RCC 7860 (cell line): ENCODE data around the gene NAE1.
"Not testable (repeated sequence)": the region's sequence is repeated elsewhere in the genome, so short reads cannot be mapped to it uniquely, and the experiment has no call there.

Experiments
- DNase-seq: peaks from one replicate; pipeline ENCODE4 v3.0.0-alpha.2; 2015; ENCODE audit warnings: low spot score
- FAIRE-seq: peaks from 2 replicates; lab custom pipeline; 2012; peaks lifted over from hg19 to GRCh38; lab: Jason Lieb, UNC

Gene NAE1

GRCh38 chr16:66830422-66831404, at the start of gene NAE1:
NAE1 (minus strand) TSS chr16:66830976; CDS start chr16:66830899, 77 bp downstream.
- DNase-seq (peak; percentile 72), FAIRE-seq (no peak)

GRCh38 chr16:66878067-66878466, 47.3 kb upstream of the NAE1 start:
- FAIRE-seq (no peak), DNase-seq (peak; percentile 22)

GRCh38 chr16:66874079-66874775, 43.5 kb upstream of the NAE1 start:
- peak; percentile 16 for DNase-seq
- FAIRE-seq: no peak

GRCh38 chr16:66873685-66874055, 42.9 kb upstream of the NAE1 start:
- FAIRE-seq (no peak), DNase-seq (no peak)

- peak; percentile 96 for FAIRE-seq
- peak; percentile 100 for DNase-seq
Measured at GRCh38 chr16:66872943-66873684, 42.3 kb upstream of the NAE1 start.

- FAIRE-seq (no peak), DNase-seq (no peak)
Measured at GRCh38 chr16:66872559-66872942, 41.8 kb upstream of the NAE1 start.

GRCh38 chr16:66871840-66872239, 41.1 kb upstream of the NAE1 start:
- FAIRE-seq (no peak), DNase-seq (no peak)

GRCh38 chr16:66871363-66871762, 40.6 kb upstream of the NAE1 start:
- DNase-seq, FAIRE-seq: not testable (repeated sequence)

- FAIRE-seq (no peak), DNase-seq (no peak)
Measured at GRCh38 chr16:66869424-66869823, 38.6 kb upstream of the NAE1 start.

- FAIRE-seq (no peak), DNase-seq (no peak)
Measured at GRCh38 chr16:66863707-66864106, 32.9 kb upstream of the NAE1 start.

- FAIRE-seq (no peak), DNase-seq (no peak)
Measured at GRCh38 chr16:66862023-66862520, 31.3 kb upstream of the NAE1 start.

GRCh38 chr16:66859397-66860068, 28.8 kb upstream of the NAE1 start:
- FAIRE-seq (no peak), DNase-seq (no peak)

- DNase-seq: peak; percentile 35
- FAIRE-seq: peak; percentile 69
Measured at GRCh38 chr16:66858740-66859396, 28.1 kb upstream of the NAE1 start.

GRCh38 chr16:66857437-66857836, 26.7 kb upstream of the NAE1 start:
- FAIRE-seq: no peak
- no peak for DNase-seq

- FAIRE-seq: no peak
- no peak for DNase-seq
Measured at GRCh38 chr16:66856801-66857200, 26.0 kb upstream of the NAE1 start.

GRCh38 chr16:66856184-66856730, 25.5 kb upstream of the NAE1 start:
- FAIRE-seq: no peak
- no peak for DNase-seq

- DNase-seq (no peak), FAIRE-seq (no peak)
Measured at GRCh38 chr16:66853261-66854139, 22.7 kb upstream of the NAE1 start.

- DNase-seq (no peak), FAIRE-seq (no peak)
Measured at GRCh38 chr16:66851166-66851964, 20.6 kb upstream of the NAE1 start.
